HG03039 (cell line): ENCODE results near the gene NKD1.

Experiments
- ATAC-seq: cut with Tn5 transposase; IDR thresholded peaks from one replicate; pipeline ENCODE4 v1.9.1; 2021; ENCODE audit warnings: mild to moderate bottlenecking, moderate library complexity; ENCODE audit not compliant: unreplicated experiment

Gene NKD1

DNA sequence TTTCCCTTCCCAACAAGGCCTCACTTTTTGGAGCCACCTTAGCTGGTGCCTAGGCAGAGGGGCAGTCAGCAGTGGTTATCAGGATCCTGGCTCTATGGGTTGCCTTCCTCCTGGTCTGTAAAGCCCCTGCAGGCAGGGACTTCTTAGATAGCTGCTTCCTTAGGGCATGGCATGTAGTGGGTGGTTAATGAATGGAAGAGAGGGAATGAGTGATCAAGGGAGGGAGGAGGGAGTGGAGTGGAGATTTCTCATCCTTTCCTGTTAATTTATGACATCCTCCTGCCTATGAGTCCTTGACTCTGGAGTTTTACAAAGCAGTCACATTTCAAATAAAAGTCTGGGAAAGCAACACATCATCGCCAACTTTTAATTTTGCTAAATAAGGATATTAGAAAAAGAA is 92.2 kb downstream of the NKD1 start:
- no peak for ATAC-seq

DNA sequence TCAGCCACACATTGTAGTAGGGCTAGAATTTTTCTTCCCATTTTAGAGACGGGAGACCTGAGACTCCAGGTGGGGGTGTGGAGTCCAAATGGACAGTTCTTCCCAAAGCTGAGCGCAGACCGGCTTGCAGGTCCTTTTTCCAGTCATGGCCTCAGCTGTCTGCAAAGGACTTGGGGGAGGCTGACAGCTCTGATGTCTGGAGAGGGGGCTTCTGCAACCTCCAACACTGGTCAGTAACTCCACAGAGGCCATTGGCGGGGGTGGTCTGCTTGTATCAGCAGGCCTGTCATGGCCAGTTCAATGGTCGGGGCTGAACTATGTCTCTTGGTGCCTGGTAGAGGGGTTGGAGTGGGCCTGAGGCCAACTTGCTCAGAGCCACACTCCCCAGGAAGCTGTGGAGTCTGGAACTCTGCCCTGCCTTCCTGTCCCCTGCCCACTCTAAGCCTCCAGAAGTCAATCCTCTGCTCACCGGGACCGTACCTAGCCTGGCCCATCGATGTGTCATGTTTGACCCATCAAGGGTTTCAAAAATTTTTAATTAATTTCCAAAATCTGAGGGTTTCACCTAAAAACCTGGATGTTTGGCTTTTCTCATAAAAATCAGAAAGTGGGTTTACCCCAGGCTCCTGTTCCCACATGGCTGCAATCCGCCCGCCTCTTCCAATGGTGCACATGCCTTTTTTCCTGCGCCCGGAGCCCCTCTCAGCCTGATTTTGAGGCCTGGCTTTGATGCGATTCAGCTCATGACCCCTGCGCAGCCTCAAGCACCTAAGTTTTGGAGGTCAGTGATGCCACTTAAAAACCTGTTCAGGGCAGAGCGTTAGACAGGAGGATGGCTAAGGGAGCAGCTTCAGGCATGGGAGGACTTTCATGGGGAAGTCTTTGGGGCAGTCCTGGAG is 93.0 kb downstream of the NKD1 start:
- no peak for ATAC-seq

DNA sequence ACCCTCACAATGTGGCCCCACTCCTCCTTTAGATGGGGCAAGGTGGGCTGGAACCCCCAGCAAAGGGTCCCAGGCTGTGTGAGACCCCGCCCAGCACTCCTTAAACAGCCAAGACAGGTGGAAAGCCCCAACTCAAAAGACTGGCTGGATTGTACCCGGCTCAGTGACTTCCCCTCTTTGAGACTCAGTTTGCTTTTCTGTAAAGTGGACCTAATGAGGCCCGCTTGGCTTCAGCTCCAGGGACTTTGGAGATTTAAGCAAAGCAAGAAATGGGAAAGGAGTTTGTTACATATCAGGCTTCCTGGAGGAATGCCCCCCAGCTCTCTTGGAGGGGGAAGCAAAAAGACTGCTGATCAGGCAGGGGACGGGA is 93.6 kb downstream of the NKD1 start:
- no peak for ATAC-seq

DNA sequence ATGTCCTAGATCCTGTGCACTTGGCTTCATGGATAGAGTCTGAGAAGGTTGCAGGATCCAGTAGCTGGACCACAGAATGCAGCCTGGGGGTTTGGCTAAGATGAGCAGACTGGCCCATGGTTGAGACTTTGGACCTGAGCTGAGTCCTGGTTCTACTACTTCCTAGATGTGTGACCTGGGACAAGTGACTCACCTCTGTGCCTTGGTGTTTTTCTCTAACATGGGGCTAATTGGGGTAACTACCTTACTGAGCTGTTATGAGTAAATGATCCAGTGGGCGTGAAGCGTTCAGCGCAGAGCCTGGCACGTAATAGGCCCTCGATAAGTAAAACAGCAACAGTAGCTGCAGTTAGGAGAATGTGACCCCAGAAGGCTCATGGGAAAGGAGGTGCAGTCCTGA is 94.2 kb downstream of the NKD1 start:
- no peak for ATAC-seq

DNA sequence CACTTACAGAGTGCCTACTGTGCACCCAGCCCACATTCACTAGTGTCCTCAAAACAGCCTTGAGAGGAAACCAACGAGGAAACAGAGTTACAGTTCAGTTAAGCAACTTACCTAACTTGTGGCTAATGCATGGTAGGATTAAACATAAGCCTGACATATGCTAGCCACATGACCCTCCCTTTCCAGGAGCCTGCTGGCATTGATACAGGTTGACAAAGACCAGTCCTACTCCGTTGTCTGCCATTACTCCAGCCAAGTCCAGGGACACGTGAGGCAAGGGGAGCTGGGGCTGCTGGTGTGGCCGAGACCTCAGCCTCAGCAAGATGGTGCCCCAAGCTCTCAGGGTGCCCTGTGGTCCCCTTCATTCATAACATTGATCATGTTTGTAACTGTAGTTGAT is 95.0 kb downstream of the NKD1 start:
- ATAC-seq: no peak

DNA sequence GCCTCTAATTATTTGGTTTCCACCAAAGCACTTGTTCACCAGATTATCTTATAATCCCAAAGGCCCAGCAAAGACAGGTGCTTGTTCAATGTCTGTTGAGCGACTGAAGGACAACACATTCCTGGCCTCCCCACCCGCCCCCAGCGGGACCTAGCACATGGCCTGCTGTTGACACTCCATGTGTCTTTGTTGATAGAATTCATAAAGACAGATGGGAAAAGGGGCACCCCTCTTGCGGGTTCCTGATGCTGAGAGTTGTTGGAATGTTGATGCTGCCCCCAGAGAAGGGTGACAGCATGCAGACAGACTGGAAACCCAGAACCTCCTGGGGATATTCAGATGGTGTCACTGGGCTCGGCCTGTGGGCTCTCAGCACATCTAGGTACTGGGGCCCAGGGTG is 96.0 kb downstream of the NKD1 start:
- no peak for ATAC-seq

DNA sequence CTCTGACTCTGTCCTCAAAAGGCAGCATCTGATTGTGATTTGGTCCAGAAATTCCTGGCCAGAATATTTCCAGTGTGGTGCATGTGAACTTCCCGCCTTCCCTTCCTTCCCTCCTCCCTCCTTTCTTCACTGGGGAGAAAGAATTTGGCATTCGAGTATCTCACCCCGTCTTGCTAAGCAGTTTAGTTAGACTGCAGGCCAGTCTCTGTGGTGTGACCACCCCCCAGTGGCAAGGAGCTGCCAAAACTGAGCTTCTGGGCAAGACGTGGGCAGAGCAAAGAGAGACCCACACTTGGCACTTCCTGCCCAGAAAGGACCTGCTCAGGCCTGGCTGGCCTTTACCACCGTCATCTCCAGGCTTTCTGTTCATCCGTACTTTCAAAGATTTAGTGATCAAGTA is 96.5 kb downstream of the NKD1 start:
- ATAC-seq: no peak

DNA sequence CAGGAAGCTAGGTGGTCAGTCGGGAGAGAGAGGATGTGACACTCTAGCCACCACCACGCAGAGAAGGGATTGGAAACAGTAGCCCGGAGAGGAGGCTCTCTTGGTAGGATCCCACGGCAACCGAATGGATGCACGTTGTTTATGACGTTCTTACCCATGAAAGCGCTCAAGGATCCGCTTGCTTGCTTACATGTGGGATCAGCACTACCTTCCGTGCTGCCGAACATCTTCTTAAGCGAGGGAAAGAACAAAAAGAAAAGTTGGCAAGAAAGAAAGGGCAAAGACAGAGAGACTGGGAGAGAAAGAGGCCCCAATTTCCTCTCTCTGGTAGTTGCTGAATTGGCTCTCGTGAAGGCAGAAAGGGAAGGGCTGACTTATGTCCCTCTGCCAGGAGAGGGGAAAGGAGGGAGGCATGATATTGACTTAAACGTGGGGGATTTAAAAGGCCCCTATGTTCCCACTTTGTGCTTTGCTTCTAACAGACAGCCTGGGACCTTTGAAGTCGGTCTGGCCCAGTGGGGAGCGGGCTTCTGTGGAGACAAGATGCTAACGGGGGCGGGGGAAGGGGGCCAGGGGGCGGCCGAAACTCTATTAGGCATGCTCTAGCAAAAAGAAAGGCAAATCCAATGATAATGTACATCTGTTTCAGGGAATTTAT is 97.5 kb downstream of the NKD1 start:
- no peak for ATAC-seq

DNA sequence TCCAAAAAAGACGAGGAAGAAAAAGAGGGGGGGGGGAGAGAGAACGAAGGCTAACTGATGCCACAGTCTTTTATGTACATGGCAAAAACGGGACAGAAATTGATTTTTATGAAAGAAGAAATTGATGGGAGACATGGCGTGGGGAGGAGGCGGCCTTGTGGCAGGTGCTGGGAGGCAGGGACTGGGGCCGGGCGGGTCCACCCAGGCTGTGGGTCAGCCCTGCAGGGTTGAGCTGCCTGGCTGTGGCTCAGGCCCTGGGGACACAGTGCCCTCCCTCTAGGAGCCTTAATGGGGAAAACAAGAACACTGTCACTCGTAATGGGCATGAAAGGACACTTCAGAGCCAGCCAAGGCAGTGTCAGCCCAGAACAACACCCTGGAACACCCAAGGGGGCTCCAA is 98.1 kb downstream of the NKD1 start:
- ATAC-seq: no peak

DNA sequence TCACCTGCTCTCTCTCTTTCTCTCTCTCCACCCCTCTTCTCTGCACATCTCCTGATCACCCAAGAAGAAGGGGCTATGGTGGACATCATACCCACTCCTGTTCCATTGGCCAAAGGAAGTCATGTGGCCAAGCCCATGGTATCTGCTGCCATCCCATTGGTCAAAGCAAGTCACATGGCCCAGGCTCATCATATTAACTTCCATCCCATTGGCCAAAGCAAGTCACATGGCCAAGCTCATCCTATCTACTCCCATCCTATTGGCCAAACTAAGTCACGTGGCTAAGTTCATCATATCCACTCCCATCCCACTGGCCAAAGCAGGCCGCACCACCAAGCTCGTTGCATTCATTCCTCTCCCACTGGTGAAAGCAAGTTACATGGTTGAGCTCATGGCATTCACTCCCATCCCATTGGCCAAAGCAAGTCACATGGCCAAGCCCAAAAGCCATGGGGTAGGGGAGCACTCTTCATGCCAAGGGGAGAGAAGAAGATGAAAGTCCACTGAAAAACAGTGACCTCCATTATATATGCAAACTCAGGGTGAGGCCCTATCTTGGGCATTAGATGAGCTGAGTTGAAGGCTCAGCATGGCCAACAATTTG is 103.7 kb downstream of the NKD1 start:
- no peak for ATAC-seq

DNA sequence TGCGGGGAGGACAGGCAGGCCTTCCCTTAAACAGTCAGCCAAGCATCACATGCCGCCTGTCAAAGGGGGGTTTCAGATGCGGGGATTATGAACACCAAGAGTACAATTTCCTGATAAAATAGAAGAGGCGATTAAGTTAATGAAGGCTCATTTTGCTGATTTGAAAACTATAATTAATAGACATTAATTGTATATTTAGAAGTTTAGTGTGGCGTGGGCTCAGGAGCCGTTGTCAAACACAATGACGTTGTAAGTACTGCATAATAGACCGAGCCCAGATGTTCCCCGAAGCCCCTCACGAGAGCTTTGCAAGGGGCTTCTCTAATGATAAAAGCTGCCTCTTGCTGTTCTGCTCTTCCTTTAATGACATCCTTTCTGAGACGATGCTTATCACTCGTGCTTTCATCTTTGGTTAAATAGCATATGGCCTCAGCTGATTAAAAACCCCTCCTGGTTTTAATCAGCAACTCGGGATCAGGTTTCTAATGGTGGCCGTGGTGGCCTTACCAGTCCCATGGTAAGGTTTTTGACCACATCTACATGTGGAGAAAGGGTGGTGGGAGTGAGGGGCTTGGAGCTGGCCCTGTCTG is 104.7 kb downstream of the NKD1 start:
- ATAC-seq: no peak

DNA sequence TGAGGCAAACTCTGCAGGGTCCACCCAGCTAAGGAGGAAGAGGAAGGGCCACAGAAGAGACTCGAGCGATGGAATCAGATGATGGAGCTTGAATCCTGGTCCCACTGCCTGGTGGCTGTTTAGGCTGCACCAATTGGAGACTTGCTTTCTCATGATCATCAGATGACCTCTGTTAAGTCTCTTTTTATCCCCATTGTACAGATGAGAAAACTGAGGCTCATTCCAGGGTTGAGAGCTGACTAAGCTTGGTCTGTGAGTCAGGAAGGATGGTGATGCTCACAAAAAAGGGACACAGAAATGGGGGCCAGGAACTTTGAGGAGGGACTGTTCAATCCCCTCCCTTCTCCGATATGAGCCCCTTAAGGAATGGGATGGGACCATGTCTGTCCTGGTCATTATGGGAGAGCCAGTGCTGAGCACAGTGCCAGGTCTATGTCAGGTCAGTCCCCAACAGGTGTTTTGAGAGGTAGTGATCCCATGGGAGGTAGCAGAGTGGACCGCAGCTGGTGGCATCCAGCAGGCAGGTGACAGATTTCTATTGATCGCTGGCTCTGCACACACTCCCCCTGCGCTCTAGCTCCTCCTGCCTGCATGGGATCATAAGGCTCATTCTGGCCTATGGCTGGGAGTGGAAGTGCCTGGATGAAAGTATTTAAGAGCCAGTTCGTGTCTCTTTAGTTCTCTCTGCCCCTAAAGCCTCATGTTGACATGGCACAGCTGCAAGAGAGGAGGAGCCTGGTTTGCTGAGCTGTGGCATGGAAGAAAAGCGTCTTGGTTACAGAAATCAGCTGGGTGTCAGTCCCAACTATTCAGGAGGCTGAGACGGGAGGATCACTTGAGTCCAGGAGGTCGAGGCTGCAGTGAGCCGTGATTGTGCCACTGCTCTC is 105.7 kb downstream of the NKD1 start:
- ATAC-seq: no peak

DNA sequence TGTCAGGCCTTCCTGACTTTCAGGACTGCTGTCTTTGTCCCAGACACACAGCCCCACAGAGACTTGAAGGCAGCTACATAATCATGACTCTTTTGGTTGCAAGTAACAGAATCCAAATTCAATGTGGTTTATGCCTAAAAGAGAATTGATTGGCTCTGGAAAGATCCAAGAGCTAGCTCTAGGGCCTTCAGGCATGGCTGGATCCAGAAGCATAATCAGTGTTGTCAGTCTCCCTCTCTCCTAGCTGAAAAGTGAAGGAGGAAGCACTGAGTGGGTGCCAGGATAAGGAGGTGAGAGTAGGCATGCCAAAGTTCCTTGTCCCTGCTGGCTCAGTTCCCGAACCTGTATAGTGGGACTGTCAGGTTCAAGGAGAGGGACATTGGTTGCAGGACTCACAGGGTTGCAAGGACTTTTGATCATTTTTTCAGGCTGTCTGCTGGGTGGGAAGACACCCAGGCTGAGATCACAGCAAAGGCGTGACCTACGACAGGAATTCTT is 107.4 kb downstream of the NKD1 start:
- ATAC-seq: no peak

DNA sequence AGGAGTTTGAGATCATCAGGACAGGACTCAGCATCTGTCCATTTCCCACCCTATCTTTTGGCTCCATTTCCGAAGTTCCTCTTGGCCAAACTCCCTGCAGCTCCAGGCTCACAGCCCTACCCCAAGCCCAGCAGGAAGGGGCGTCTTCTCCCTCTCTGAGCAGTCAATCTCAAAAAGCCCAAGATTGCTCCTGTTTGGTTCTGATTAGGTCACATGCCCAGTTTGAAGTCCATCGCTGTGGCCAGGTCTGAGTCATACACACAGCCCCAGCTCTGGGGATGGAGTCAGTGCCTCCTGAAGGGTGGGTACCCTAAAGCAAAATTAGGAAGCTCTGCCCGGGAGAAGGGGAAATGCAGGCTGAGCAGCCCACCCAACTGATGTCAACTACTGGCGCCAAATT is 109.0 kb downstream of the NKD1 start:
- ATAC-seq: no peak

DNA sequence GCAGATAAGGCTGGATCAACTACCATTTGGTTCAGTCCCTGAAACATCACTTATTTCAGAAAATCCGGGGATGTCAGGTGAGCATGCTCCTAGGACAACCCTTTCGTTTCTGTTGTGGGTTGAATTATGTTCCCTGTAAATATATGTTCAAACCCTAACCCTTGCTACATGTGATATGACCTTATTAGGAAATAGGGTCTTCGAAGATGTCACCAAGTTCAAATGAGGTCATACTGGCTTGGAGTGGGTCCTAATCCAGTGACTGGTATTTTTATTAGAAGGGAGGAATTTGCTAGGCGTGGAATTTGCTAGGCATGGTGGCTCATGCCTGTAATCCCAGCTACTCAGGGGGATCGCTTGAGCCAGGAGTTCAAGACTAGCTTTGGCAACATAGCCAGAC is 111.6 kb downstream of the NKD1 start:
- ATAC-seq: no peak

DNA sequence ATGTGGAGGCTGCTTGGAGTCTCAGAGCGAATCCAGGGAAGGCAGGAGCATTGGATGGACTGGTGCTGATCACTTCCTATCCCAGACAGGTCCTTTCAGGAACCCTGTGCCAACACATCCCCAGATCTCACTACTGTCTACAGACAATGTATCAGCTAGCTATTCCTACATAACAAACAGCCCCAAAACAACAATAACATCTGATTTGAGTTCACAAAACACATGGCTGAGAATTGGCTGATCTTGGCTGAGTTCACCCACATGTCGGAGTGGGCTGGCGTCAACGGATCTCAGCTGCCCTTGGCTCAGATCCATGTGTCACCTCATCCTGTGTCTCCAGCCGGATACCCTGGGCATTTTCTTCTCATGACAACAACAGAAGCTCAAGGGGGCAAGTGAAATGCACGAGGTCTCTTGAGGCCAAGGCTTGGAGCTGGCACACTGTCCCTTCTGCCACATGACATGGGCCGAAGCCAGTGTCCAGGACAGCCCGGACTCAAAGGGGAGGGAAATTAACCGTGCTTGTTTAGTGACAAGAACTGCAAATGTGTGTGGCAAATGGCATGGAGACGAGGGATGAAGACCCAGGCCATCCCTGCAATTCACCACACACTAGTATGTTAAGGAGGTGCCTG is 114.2 kb downstream of the NKD1 start:
- no peak for ATAC-seq

DNA sequence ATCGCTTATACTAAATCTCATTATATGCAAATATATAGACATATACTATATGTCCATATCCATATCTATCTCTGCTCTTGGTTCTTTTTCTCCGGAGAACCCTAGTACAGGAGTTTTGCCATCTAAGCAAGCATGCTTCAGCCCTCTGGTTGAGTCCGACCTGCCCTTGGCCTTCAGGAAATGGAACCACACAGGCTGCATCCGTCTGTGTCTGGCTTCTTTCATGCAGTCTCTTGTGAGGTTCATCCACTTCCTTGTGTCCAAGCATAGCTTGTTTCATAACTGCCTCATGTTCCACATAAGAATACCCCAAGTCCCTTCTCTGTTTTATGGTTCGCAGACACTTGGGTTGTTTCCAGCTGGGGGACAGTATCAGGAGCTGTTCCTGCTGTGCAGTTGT is 116.1 kb downstream of the NKD1 start:
- no peak for ATAC-seq

DNA sequence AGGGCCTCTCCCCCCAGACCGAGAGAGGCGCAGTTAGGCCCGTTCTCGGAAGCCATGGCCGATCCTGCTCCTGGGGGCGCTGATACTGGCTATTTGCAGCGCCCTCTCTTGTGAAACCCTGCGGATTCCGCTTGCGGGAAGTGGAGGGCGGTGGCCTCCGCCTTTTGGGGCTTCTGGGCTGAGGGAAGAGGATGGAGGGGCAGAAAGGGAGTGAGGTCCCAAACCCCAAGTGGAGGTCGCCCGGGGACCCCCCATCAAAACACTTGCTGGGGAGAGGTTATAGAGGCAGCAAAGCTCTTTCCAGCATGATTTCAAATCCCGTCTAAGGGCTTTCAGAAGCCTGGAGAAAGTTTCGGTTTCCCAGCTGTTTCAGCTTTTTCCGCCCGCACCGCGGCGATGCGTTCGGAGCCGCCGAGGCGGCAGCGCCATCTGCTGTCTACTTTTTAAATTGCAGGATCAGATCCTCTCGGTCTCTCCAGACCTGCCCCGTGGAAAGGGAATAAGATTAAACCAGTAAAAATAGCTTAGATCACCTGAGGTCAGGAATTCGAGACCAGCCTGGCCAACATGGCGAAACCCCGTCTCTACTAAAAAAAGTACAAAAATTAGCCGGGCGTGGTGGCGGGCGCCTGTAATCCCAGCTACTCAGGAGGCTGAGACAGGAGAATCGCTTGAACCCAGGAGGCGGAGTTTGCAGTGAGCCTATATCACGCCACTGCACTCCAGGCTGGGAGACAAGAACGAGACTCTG is 117.1 kb downstream of the NKD1 start:
- no peak for ATAC-seq
